CD4-positive, alpha-beta memory T cell (primary cell): ENCODE results near the gene GABRB1. TPM values are rescaled to one million over a fixed set of nuclear protein-coding genes. Genes with fewer than 3 reads are reported as not detected.

ENCODE experiments used
- CTCF ChIA-PET: fragments of 350-600 bp; sonication (Branson Sonifier 250); formaldehyde crosslinking; loops from one replicate; lab custom pipeline; 2021; ENCODE audit warnings: inconsistent platforms; ENCODE audit not compliant: partially characterized antibody; lab: Charles Lee
- POLR2A ChIA-PET: fragments of 350-600 bp; sonication (Branson Sonifier 250); formaldehyde crosslinking; loops from one replicate; lab custom pipeline; 2021; ENCODE audit not compliant: partially characterized antibody; lab: Charles Lee
- DNase-seq, 5 donors: peaks; one replicate each; pipeline versions ENCODE4 v3.0.0 to v3.0.0-alpha.2; 2020 to 2022; ENCODE audit warnings: mixed read lengths in 1 of 5
- H3K27ac ChIP-seq: one replicate; pipeline ENCODE4 v1.7.0; 2013; ENCODE audit warnings: low read depth, low read length
- H3K27me3 ChIP-seq: 2 replicates; pipeline ENCODE4 v1.7.0; 2013; ENCODE audit warnings: mild to moderate bottlenecking, low read length, moderate library complexity; ENCODE audit not compliant: insufficient read depth
- H3K36me3 ChIP-seq: 2 replicates; pipeline ENCODE4 v1.7.0; 2013; ENCODE audit warnings: mild to moderate bottlenecking, low read length, moderate library complexity; ENCODE audit not compliant: insufficient read depth
- H3K4me1 ChIP-seq: 2 replicates; pipeline ENCODE4 v1.7.0; 2013; ENCODE audit warnings: mild to moderate bottlenecking, low read length, moderate library complexity; ENCODE audit not compliant: insufficient read depth
- H3K4me3 ChIP-seq, 2 donors: one replicate each; pipeline ENCODE4 v1.7.0; 2013; ENCODE audit warnings: low read length in 2 of 2, mild to moderate bottlenecking in 1 of 2
- H3K9me3 ChIP-seq, 2 donors: one replicate each; pipeline ENCODE4 v1.7.0; 2013; ENCODE audit warnings: low read length in 2 of 2, control low read depth in 1 of 2; ENCODE audit not compliant: control insufficient read depth in 1 of 2
- H3K27ac Mint-ChIP-seq, 7 donors: one replicate each; pipeline ENCODE4 v1.8.0; 2020 to 2021; ENCODE audit warnings: mixed read lengths in 7 of 7, mild to moderate bottlenecking in 6 of 7, inconsistent platforms in 3 of 7, moderate library complexity in 3 of 7
- H3K27me3 Mint-ChIP-seq, 2 donors: one replicate each; pipeline ENCODE4 v1.8.0; 2020 to 2021; ENCODE audit warnings: mixed read lengths in 2 of 2
- H3K36me3 Mint-ChIP-seq, 2 donors: one replicate each; pipeline ENCODE4 v1.8.0; 2020 to 2021; ENCODE audit warnings: mixed read lengths in 2 of 2, inconsistent platforms in 1 of 2, mild to moderate bottlenecking in 1 of 2
- H3K4me1 Mint-ChIP-seq, 4 donors: one replicate each; pipeline ENCODE4 v1.8.0; 2020 to 2021; ENCODE audit warnings: mixed read lengths in 4 of 4, mild to moderate bottlenecking in 1 of 4
- H3K4me3 Mint-ChIP-seq, 8 donors: one replicate each; pipeline ENCODE4 v1.8.0; 2020 to 2021; ENCODE audit warnings: mixed read lengths in 8 of 8, mild to moderate bottlenecking in 7 of 8, moderate library complexity in 6 of 8, inconsistent platforms in 3 of 8
- H3K9me3 Mint-ChIP-seq, 8 donors: one replicate each; pipeline ENCODE4 v1.8.0; 2020 to 2021; ENCODE audit warnings: mixed read lengths in 8 of 8, mild to moderate bottlenecking in 5 of 8, inconsistent platforms in 3 of 8, moderate library complexity in 1 of 8
- intact Hi-C: fragments of 100-400 bp; cut with micrococcal nuclease; formaldehyde crosslinking; loops from one replicate; pipeline ENCODE4 v1.15.1; 2023
- polyA plus RNA-seq, 2 donors: library from polyadenylated mRNA; unstranded; fragments of 300-500 nt; fragmentation: Illumina TruSeq; gene quantifications; one replicate each; pipeline ENCODE4 v1.2.3, GENCODE V29; 2021
- total RNA-seq, 2 experiments: library from RNA; stranded (reverse); gene quantifications; one replicate each; pipeline ENCODE4 v1.2.3, GENCODE V29; 2021

The GABRB1 gene
- total and polyA plus RNA-seq, 4 experiments from 2014 or later = not detected

GRCh38 chr4:47110546-47111132, 79.3 kb downstream of the GABRB1 start:
- intact Hi-C loops = no loop called here
- DNase-seq = no peak
- H3K9me3 Mint-ChIP-seq = no peaks in the 10 kb centered on the region
- H3K4me3 Mint-ChIP-seq = no peak overlapping the region
- H3K4me1 Mint-ChIP-seq = no peaks in the 10 kb centered on the region
- POLR2A ChIA-PET = no interaction called here
- Histone ChIP-seq H3K4me1 (no peaks in the 10 kb centered on the region), H3K27me3 (no peaks in the 10 kb centered on the region), H3K27ac (no peak overlapping the region), H3K9me3 (no peaks in the 10 kb centered on the region), H3K4me3 (no peak overlapping the region), H3K36me3 (no peaks in the 10 kb centered on the region)
- H3K27me3 Mint-ChIP-seq = peaks cover 8 to 19% of the 10 kb centered on the region in 2 donors
- H3K27ac Mint-ChIP-seq = no peak overlapping the region
- CTCF ChIA-PET = interaction anchor here (1.0 kb wide), 1 partner anchor 12 kb away, joined by 4 read pairs; no protein-coding TSS in a partner anchor
- H3K36me3 Mint-ChIP-seq = no peaks in the 10 kb centered on the region

- CTCF ChIA-PET = no interaction called here
- H3K4me3 Mint-ChIP-seq = no peak overlapping the region
- Histone ChIP-seq H3K36me3 (no peaks in the 10 kb centered on the region), H3K9me3 (no peaks in the 10 kb centered on the region), H3K27me3 (no peaks in the 10 kb centered on the region), H3K4me3 (no peak overlapping the region), H3K4me1 (no peaks in the 10 kb centered on the region), H3K27ac (no peak overlapping the region)
- POLR2A ChIA-PET = no interaction called here
- no peak overlapping the region for H3K27ac Mint-ChIP-seq
- no peaks in the 10 kb centered on the region for H3K4me1 Mint-ChIP-seq
- H3K36me3 Mint-ChIP-seq = no peaks in the 10 kb centered on the region
- no peaks in the 10 kb centered on the region for H3K9me3 Mint-ChIP-seq
- H3K27me3 Mint-ChIP-seq = peaks cover 3 to 4% of the 10 kb centered on the region in 2 donors
- DNase-seq = no peak
- intact Hi-C loops = no loop called here
These were observed 87.0 kb downstream of the GABRB1 start for GRCh38 chr4:47118192-47118929.

- H3K27me3 ChIP-seq = no peaks in the 10 kb centered on the region
- ChIA-PET POLR2A (no interaction called here), CTCF (interaction anchor here (1.1 to 1.2 kb wide), 2 partner anchors 12 to 276 kb away, joined by 3 to 4 read pairs; no protein-coding TSS in a partner anchor)
- no peaks in the 10 kb centered on the region for H3K4me1 ChIP-seq
- H3K4me3 ChIP-seq = no peak overlapping the region
- no peak overlapping the region for H3K27ac ChIP-seq
- no peaks in the 10 kb centered on the region for H3K4me1 Mint-ChIP-seq
- no peaks in the 10 kb centered on the region for H3K9me3 ChIP-seq
- H3K9me3 Mint-ChIP-seq = peaks cover 0 to 5% (median 0%) of the 10 kb centered on the region in 8 donors
- intact Hi-C loops = no loop called here
- H3K36me3 Mint-ChIP-seq = no peaks in the 10 kb centered on the region
- H3K27me3 Mint-ChIP-seq = peaks cover 0 to 2% of the 10 kb centered on the region in 2 donors
- no peaks in the 10 kb centered on the region for H3K36me3 ChIP-seq
- no peak overlapping the region for H3K27ac Mint-ChIP-seq
- no peak overlapping the region for H3K4me3 Mint-ChIP-seq
- no peak for DNase-seq
These were observed 89.4 kb downstream of the GABRB1 start for GRCh38 chr4:47120783-47121182.

- H3K4me1 ChIP-seq = no peaks in the 10 kb centered on the region
- peak; percentile 19 to 50 (median 37) for DNase-seq
- Mint-ChIP-seq H3K9me3 (peaks cover 0 to 5% (median 0%) of the 10 kb centered on the region in 8 donors), H3K4me3 (no peak overlapping the region), H3K27me3 (no peaks in the 10 kb centered on the region), H3K36me3 (no peaks in the 10 kb centered on the region), H3K4me1 (no peaks in the 10 kb centered on the region), H3K27ac (no peak overlapping the region)
- ChIA-PET POLR2A (no interaction called here), CTCF (interaction anchor here (0.6 to 2.1 kb wide), 15 partner anchors 8 to 251 kb away, joined by 3 to 8 read pairs (median 4); no protein-coding TSS in a partner anchor)
- no peak overlapping the region for H3K4me3 ChIP-seq
- H3K9me3 ChIP-seq = no peaks in the 10 kb centered on the region
- H3K27me3 ChIP-seq = no peaks in the 10 kb centered on the region
- no peak overlapping the region for H3K27ac ChIP-seq
- no peaks in the 10 kb centered on the region for H3K36me3 ChIP-seq
- intact Hi-C loops = no loop called here
These were observed 91.4 kb downstream of the GABRB1 start for GRCh38 chr4:47122592-47123291.

GRCh38 chr4:47128991-47129390, 97.6 kb downstream of the GABRB1 start:
- H3K4me1 Mint-ChIP-seq = no peaks in the 10 kb centered on the region
- no peaks in the 10 kb centered on the region for H3K4me1 ChIP-seq
- no peaks in the 10 kb centered on the region for H3K36me3 Mint-ChIP-seq
- intact Hi-C loops = no loop called here
- POLR2A ChIA-PET = no interaction called here
- no peak overlapping the region for H3K4me3 Mint-ChIP-seq
- peaks cover 2 to 6% of the 10 kb centered on the region in 2 donors for H3K27me3 Mint-ChIP-seq
- no peak overlapping the region for H3K27ac Mint-ChIP-seq
- H3K36me3 ChIP-seq = no peaks in the 10 kb centered on the region
- CTCF ChIA-PET = no interaction called here
- DNase-seq = no peak
- H3K4me3 ChIP-seq = no peak overlapping the region
- H3K9me3 Mint-ChIP-seq = peaks cover 0 to 5% (median 0%) of the 10 kb centered on the region in 8 donors
- no peaks in the 10 kb centered on the region for H3K27me3 ChIP-seq
- no peak overlapping the region for H3K27ac ChIP-seq
- H3K9me3 ChIP-seq = no peaks in the 10 kb centered on the region

GRCh38 chr4:47135210-47135609, 103.8 kb downstream of the GABRB1 start:
- Histone ChIP-seq H3K4me3 (no peak overlapping the region), H3K36me3 (no peaks in the 10 kb centered on the region), H3K27me3 (no peaks in the 10 kb centered on the region), H3K4me1 (no peaks in the 10 kb centered on the region), H3K9me3 (no peaks in the 10 kb centered on the region), H3K27ac (no peak overlapping the region)
- H3K27ac Mint-ChIP-seq = no peak overlapping the region
- H3K9me3 Mint-ChIP-seq = peaks cover 0 to 1% (median 0%) of the 10 kb centered on the region in 8 donors
- H3K36me3 Mint-ChIP-seq = no peaks in the 10 kb centered on the region
- no peak for DNase-seq
- CTCF ChIA-PET = no interaction called here
- POLR2A ChIA-PET = no interaction called here
- intact Hi-C loops = no loop called here
- H3K27me3 Mint-ChIP-seq = peaks cover 2 to 5% of the 10 kb centered on the region in 2 donors
- H3K4me1 Mint-ChIP-seq = no peaks in the 10 kb centered on the region
- no peak overlapping the region for H3K4me3 Mint-ChIP-seq

- intact Hi-C loops = no loop called here
- no peaks in the 10 kb centered on the region for H3K9me3 ChIP-seq
- Mint-ChIP-seq H3K27ac (no peak overlapping the region), H3K27me3 (peaks cover 2 to 8% of the 10 kb centered on the region in 2 donors), H3K36me3 (no peaks in the 10 kb centered on the region), H3K4me1 (no peaks in the 10 kb centered on the region), H3K9me3 (no peaks in the 10 kb centered on the region), H3K4me3 (no peak overlapping the region)
- no peaks in the 10 kb centered on the region for H3K36me3 ChIP-seq
- no peak overlapping the region for H3K4me3 ChIP-seq
- no peak for DNase-seq
- H3K4me1 ChIP-seq = no peaks in the 10 kb centered on the region
- CTCF ChIA-PET = no interaction called here
- POLR2A ChIA-PET = no interaction called here
- no peaks in the 10 kb centered on the region for H3K27me3 ChIP-seq
- no peak overlapping the region for H3K27ac ChIP-seq
These were observed 111.9 kb downstream of the GABRB1 start for GRCh38 chr4:47143261-47143660.
